H9 (cell line): ENCODE measurements around the gene SIL1. TPM values are rescaled to one million over a fixed set of nuclear protein-coding genes. Genes with fewer than 3 reads are reported as not detected.

Source experiments
- DNase-seq: peaks from one replicate; pipeline ENCODE4 v3.0.0-alpha.2; 2017
- H2AFZ ChIP-seq: one replicate; pipeline ENCODE4 v1.6.1; 2013; ENCODE audit warnings: mild to moderate bottlenecking, low read length, control low read depth, moderate library complexity
- H2AK5ac ChIP-seq: 2 replicates; pipeline ENCODE4 v1.6.1; 2013; ENCODE audit warnings: low read length, control low read depth, mixed read lengths; ENCODE audit not compliant: insufficient read length
- H2BK120ac ChIP-seq: one replicate; pipeline ENCODE4 v1.6.1; 2013; ENCODE audit warnings: low read depth, mild to moderate bottlenecking, low read length, control low read depth, inconsistent platforms; ENCODE audit not compliant: poor library complexity, severe bottlenecking
- H2BK12ac ChIP-seq: 2 replicates; pipeline ENCODE4 v1.6.1; 2013; ENCODE audit warnings: low read length, control low read depth, mixed read lengths, low read depth; ENCODE audit not compliant: insufficient read length
- H2BK15ac ChIP-seq: 2 replicates; pipeline ENCODE4 v1.6.1; 2013; ENCODE audit warnings: low read depth, low read length, control low read depth
- H2BK20ac ChIP-seq: one replicate; pipeline ENCODE4 v1.6.1; 2013; ENCODE audit warnings: low read depth, mild to moderate bottlenecking, low read length, control low read depth, inconsistent platforms; ENCODE audit not compliant: poor library complexity, severe bottlenecking
- H2BK5ac ChIP-seq: 2 replicates; pipeline ENCODE4 v1.6.1; 2013; ENCODE audit warnings: low read length, control low read depth, mixed read lengths; ENCODE audit not compliant: insufficient read length
- H3K14ac ChIP-seq: 2 replicates; pipeline ENCODE4 v1.6.1; 2013; ENCODE audit warnings: low read length, control low read depth; ENCODE audit not compliant: insufficient read depth
- H3K18ac ChIP-seq: 2 replicates; pipeline ENCODE4 v1.6.1; 2013; ENCODE audit warnings: low read depth, mild to moderate bottlenecking, mixed read lengths, low read length, control low read depth; ENCODE audit not compliant: insufficient read length
- H3K23ac ChIP-seq: 2 replicates; pipeline ENCODE4 v1.6.1; 2013; ENCODE audit warnings: low read length, control low read depth, mixed read lengths, low read depth; ENCODE audit not compliant: insufficient read length
- H3K23me2 ChIP-seq: 2 replicates; pipeline ENCODE4 v1.6.1; 2013; ENCODE audit warnings: low read depth, mild to moderate bottlenecking, mixed read lengths, low read length, control low read depth; ENCODE audit not compliant: insufficient read length, poor library complexity, severe bottlenecking
- H3K27ac ChIP-seq: 2 replicates; pipeline ENCODE4 v1.5.1; 2013; ENCODE audit warnings: low read length, control low read depth, mixed read lengths, low read depth; ENCODE audit not compliant: insufficient read length
- H3K27me3 ChIP-seq: 2 replicates; pipeline ENCODE4 v1.6.1; 2013; ENCODE audit warnings: low read length, control low read depth, inconsistent platforms; ENCODE audit not compliant: insufficient read depth
- H3K4ac ChIP-seq: 2 replicates; pipeline ENCODE4 v1.6.1; 2013; ENCODE audit warnings: low read depth, mild to moderate bottlenecking, control low read depth, inconsistent platforms, low read length, moderate library complexity
- H3K4me1 ChIP-seq: 2 replicates; pipeline ENCODE4 v1.6.1; 2013; ENCODE audit warnings: low read length, control low read depth, inconsistent platforms; ENCODE audit not compliant: insufficient read depth
- H3K4me2 ChIP-seq: 2 replicates; pipeline ENCODE4 v1.6.1; 2013; ENCODE audit warnings: low read length, control low read depth, mixed read lengths; ENCODE audit not compliant: insufficient read length, insufficient read depth
- H3K56ac ChIP-seq: 2 replicates; pipeline ENCODE4 v1.6.1; 2013; ENCODE audit warnings: low read depth, mild to moderate bottlenecking, mixed read lengths, low read length, control low read depth; ENCODE audit not compliant: insufficient read length
- H3K79me1 ChIP-seq: 2 replicates; pipeline ENCODE4 v1.6.1; 2013; ENCODE audit warnings: low read depth, mild to moderate bottlenecking, moderate library complexity, low read length, control low read depth, inconsistent platforms; ENCODE audit not compliant: insufficient read depth, poor library complexity, severe bottlenecking
- H3K79me2 ChIP-seq: 2 replicates; pipeline ENCODE4 v1.6.1; 2013; ENCODE audit warnings: low read length, control low read depth, inconsistent platforms; ENCODE audit not compliant: insufficient read depth
- H3K9ac ChIP-seq: 2 replicates; pipeline ENCODE4 v1.6.1; 2013; ENCODE audit warnings: low read length, control low read depth, mixed read lengths; ENCODE audit not compliant: insufficient read length; ENCODE audit errors: extremely low read depth
- H3K9me3 ChIP-seq: one replicate; pipeline ENCODE4 v1.6.1; 2013; ENCODE audit warnings: low read depth, low read length, inconsistent platforms; ENCODE audit not compliant: control insufficient read depth
- H3T11ph ChIP-seq: one replicate; pipeline ENCODE4 v1.6.1; 2013; ENCODE audit warnings: mild to moderate bottlenecking, low read length, control low read depth, inconsistent platforms
- H4K20me1 ChIP-seq: one replicate; pipeline ENCODE4 v1.6.1; 2013; ENCODE audit not compliant: control insufficient read depth, insufficient read length, insufficient read depth
- H4K5ac ChIP-seq: 2 replicates; pipeline ENCODE4 v1.6.1; 2013; ENCODE audit warnings: low read depth, mild to moderate bottlenecking, mixed read lengths, low read length, control low read depth; ENCODE audit not compliant: insufficient read length
- H4K8ac ChIP-seq: replicated peaks from 2 replicates; pipeline ENCODE4 v1.6.1; 2013; ENCODE audit warnings: low read length, control low read depth, mixed read lengths, low read depth; ENCODE audit not compliant: insufficient read length
- H4K91ac ChIP-seq: 2 replicates; pipeline ENCODE4 v1.6.1; 2013; ENCODE audit warnings: low read depth, mild to moderate bottlenecking, moderate library complexity, mixed read lengths, low read length, control low read depth; ENCODE audit not compliant: insufficient read length
- H3K27ac Mint-ChIP-seq, 3 experiments: 2 replicates in 2 of 3; 3 replicates in 1 of 3; pipeline ENCODE4 v1.8.0; 2020 to 2021; ENCODE audit warnings: mixed read lengths in 3 of 3, mild to moderate bottlenecking in 1 of 3, moderate library complexity in 1 of 3
- H3K27me3 Mint-ChIP-seq: 2 replicates; pipeline ENCODE4 v1.8.0; 2021; ENCODE audit warnings: low read depth, mild to moderate bottlenecking, moderate library complexity, mixed read lengths
- H3K36me3 Mint-ChIP-seq, 3 experiments: 2 replicates in 2 of 3; 3 replicates in 1 of 3; pipeline ENCODE4 v1.8.0; 2020 to 2021; ENCODE audit warnings: low read depth in 3 of 3, mixed read lengths in 3 of 3; ENCODE audit not compliant: insufficient read depth in 1 of 3
- H3K4me1 Mint-ChIP-seq, 2 experiments: 2 replicates each; pipeline ENCODE4 v1.8.0; 2020; ENCODE audit warnings: mixed read lengths in 2 of 2
- H3K4me3 Mint-ChIP-seq, 2 experiments: 2 replicates in 1 of 2; 3 replicates in 1 of 2; pipeline ENCODE4 v1.8.0; 2020 to 2021; ENCODE audit warnings: mild to moderate bottlenecking in 2 of 2, mixed read lengths in 2 of 2, moderate library complexity in 1 of 2
- H3K9me3 Mint-ChIP-seq, 2 experiments: 2 replicates in 1 of 2; 3 replicates in 1 of 2; pipeline ENCODE4 v1.8.0; 2020; ENCODE audit warnings: mild to moderate bottlenecking in 2 of 2, mixed read lengths in 2 of 2, moderate library complexity in 1 of 2
- CTCF ChIP-seq: fragments of 200-600 bp; sonication (generic); conservative IDR thresholded peaks from 3 replicates; pipeline ENCODE4 v1.8.0; 2021; ENCODE audit warnings: antibody characterized with exemption, mild to moderate bottlenecking
- WGBS: extraction: QIAGEN DNeasy Blood & Tissue Kit; methylation state at CpG from one replicate; pipeline ENCODE4 v1.1.7; 2013; ENCODE audit warnings: missing lambda C conversion rate, low lambda C conversion rate, mixed read lengths; ENCODE audit not compliant: insufficient read length; ENCODE audit errors: extremely low coverage; 5-methylcytosine and 5-hydroxymethylcytosine counted together
- total RNA-seq: library from RNA; stranded (reverse); gene quantifications from 2 replicates; pipeline ENCODE4 v1.2.1, GENCODE V29; 2021

SIL1 gene
- total RNA-seq, 1 experiment from 2014 or later: 10.6 TPM

- Histone ChIP-seq H3K56ac (no peak overlapping the region), H3K9ac (no peak overlapping the region), H4K91ac (no peak overlapping the region), H3K79me2 (no peaks in the 10 kb centered on the region), H3T11ph (no peak overlapping the region), H4K8ac (no peak overlapping the region), H3K18ac (no peak overlapping the region), H2BK20ac (no peak overlapping the region), H3K4me1 (no peaks in the 10 kb centered on the region; the same call in 1 of the 2 replicates), H3K79me1 (no peaks in the 10 kb centered on the region), H2BK12ac (no peak overlapping the region), H4K20me1 (no peaks in the 10 kb centered on the region), H3K4ac (no peak overlapping the region), H4K5ac (no peak overlapping the region), H2BK120ac (no peak overlapping the region), H3K14ac (no peak overlapping the region), H3K23ac (no peak overlapping the region), H3K9me3 (no peaks in the 10 kb centered on the region), H3K27ac (no peak overlapping the region), H2AFZ (no peak overlapping the region), H3K27me3 (no peaks in the 10 kb centered on the region), H2BK15ac (no peak overlapping the region), H2AK5ac (no peak overlapping the region), H3K23me2 (no peaks in the 10 kb centered on the region), H2BK5ac (no peak overlapping the region), H3K4me2 (no peak overlapping the region)
- Mint-ChIP-seq H3K4me1 (peaks cover 9% of the 10 kb centered on the region in 2 experiments; a peak in 3 of 4 replicates), H3K9me3 (peaks cover 0 to 2% of the 10 kb centered on the region in 2 experiments; a peak in 2 of 5 replicates), H3K4me3 (no peak overlapping the region), H3K36me3 (no peaks in the 10 kb centered on the region; a peak in 1 of 7 replicates), H3K27ac (no peak overlapping the region; a peak in 1 of 7 replicates), H3K27me3 (no peaks in the 10 kb centered on the region; the same call in none of the 2 replicates)
- DNase-seq: no peak
- no peak for TF ChIP-seq CTCF
- no CpG with 5 or more reads among the region's 2 CpGs for WGBS
These were observed 28.0 kb upstream of the SIL1 start for GRCh38 chr5:139226131-139226530.
